Lung microvascular endothelial cell (primary cell): Measurements from ENCODE around the gene PTOV1. TPM values are rescaled to one million over a fixed set of nuclear protein-coding genes. Genes with fewer than 3 reads are reported as not detected.

Experiments
- DNase-seq, 2 donors: peaks; one replicate each; pipeline versions ENCODE4 v3.0.0 to v3.0.0-alpha.2; 2010; ENCODE audit warnings: low read depth in 2 of 2
- total RNA-seq: library from RNA; depleted of rRNA; stranded (reverse); fragments of >200 nt; gene quantifications from 2 replicates; pipeline ENCODE4 v1.2.1, GENCODE V29; 2014

PTOV1 gene
- total RNA-seq: 42.1 and 49.6 TPM in 2 replicates

DNA sequence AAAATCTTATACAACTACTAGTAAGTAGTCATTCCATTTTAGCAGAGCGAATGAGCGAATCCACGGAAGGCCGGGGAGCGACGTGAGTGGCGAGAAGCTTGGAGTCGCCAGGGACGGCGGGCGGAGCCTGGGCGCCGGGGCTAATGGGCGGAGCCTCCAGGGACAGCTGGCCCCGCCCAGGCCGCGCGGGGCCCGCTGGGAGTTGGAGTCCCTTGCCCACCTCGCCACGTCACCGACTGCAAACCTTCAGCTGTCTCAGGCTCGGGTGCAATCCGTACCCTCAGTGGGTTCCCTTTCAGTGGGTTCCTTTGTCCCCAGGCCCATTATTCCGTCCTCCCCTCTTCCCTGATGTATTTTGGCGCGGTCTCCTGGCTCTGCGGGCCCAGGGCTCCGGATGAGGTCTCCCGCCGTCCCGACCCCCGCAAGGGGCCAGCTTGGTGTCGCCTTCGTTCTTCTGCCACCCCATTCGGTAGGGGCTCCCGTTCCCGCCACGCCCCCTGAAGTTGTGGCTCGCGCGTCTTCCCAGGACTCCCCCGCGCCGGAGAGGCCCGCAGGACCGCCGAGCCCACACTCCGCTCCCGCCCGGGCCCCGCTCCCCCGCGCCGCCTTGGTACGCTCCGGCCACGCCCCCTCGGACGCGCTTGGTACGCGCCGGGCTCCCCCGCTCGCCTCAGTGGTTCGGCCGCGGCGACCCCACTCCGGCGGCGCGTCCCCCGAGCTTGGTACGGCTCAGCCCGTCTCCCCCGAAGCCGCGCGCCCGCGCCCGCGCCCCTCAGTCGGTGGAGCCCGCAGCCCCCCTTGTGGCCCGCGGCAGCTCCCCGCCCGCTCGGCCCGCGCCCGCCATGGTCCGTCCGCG, at the start of gene PTOV1:
PTOV1 (plus strand) TSS at position 673 of the 856 bp plus-strand sequence.
- DNase-seq: peak; percentile 92 to 95

GRCh38 chr19:49801401-49801888, 49.5 kb upstream of the PTOV1 start:
- no peak for DNase-seq

- DNase-seq: peak; percentile 56 to 78
Measured at GRCh38 chr19:49801966-49802661, 48.8 kb upstream of the PTOV1 start.

GRCh38 chr19:49802836-49803528, 48.0 kb upstream of the PTOV1 start:
- no peak for DNase-seq

GRCh38 chr19:49803529-49803856, 47.5 kb upstream of the PTOV1 start:
- DNase-seq: no peak

- no peak for DNase-seq
Measured at GRCh38 chr19:49805822-49806619, 44.9 kb upstream of the PTOV1 start.

DNA sequence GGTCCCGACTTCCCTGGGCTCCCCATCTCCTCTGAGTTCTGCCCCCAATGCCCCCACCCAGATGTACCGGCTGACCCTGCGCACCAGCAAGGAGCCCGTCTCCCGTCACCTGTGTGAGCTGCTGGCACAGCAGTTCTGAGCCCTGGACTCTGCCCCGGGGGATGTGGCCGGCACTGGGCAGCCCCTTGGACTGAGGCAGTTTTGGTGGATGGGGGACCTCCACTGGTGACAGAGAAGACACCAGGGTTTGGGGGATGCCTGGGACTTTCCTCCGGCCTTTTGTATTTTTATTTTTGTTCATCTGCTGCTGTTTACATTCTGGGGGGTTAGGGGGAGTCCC, 44.4 kb upstream of the PTOV1 start:
- DNase-seq: no peak

- DNase-seq: no peak
Measured at GRCh38 chr19:49807058-49807903, 43.7 kb upstream of the PTOV1 start.

DNA sequence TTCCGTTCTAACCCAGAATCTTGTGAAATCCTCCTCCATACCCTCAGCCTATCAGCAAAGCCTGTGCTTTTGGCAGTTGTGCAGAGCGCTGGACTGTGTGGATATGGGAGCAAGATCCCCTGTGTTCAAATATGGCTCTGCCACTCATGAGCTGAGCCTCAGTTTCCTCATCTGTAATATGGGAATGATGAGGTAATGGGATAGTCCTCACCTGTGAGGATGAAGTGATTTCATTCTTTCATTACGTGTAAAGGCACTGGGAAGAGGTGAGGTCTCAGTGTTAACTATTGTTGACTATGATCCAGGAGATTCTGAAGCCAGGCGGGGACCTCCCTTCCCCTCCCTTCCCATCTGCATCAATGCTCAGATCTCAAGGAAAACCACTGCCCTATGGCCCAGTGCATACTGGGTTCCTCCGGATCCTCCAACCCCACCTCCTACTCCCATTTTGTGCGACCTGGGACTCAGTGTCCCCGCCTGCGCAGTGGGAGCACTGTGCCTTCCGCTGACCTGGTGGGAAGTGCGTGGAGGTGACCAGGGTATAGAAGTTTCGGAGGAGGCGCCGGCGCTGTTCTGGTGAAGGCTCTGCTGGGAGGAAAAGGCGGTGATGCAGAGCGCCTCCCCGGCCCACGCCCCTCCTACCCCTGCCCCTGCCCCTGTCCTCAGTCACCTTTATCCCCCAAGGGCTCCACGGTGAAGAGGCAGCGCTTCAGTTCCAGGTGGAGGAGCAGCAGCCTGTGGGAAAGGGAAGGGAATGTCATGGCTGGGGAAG, 42.9 kb upstream of the PTOV1 start:
- no peak for DNase-seq

GRCh38 chr19:49808711-49809159, 42.2 kb upstream of the PTOV1 start:
- peak; percentile 83 to 93 for DNase-seq

DNA sequence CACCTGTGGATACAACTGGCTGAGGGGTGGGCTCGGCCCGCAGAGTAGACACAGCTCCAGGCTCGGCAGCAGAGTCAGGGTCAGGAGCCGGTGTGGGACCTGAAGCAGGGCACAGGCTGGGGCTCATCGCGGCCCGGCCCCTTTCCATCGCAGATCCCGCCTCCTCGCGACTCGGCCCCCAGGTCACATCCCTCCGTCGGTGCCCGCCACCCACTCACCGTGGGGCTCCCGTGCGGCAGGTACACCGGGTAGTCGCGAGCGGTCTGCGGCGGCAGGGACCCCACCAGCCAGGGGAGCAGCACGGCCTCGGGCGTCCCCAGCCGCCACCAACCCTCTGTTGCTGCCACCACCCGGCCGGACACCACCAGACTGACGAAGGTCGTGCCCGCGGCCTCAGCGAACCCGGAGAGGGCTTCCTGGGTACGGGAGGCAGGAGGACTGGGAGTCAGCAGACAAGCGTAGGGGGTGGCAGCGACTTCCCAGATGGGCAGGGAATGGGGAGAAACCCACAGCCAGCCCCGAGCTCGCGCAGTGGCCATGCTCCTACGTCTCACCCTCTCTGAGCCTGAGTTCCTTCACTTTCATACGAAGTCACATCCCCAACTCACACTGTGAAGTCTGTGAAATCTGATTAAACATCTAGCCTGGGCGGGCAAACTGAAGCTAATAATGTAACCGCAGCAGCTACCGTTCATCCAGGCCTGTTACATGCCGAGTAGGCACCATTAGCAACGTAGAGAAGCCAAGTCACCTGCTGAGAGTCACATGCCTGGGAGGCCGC, 41.6 kb upstream of the PTOV1 start:
- peak in 1 of 2 donors; percentile 50 for DNase-seq

GRCh38 chr19:49809941-49810389, 41.0 kb upstream of the PTOV1 start:
- DNase-seq: no peak

- DNase-seq: no peak
Measured at GRCh38 chr19:49811328-49811727, 39.6 kb upstream of the PTOV1 start.

DNA sequence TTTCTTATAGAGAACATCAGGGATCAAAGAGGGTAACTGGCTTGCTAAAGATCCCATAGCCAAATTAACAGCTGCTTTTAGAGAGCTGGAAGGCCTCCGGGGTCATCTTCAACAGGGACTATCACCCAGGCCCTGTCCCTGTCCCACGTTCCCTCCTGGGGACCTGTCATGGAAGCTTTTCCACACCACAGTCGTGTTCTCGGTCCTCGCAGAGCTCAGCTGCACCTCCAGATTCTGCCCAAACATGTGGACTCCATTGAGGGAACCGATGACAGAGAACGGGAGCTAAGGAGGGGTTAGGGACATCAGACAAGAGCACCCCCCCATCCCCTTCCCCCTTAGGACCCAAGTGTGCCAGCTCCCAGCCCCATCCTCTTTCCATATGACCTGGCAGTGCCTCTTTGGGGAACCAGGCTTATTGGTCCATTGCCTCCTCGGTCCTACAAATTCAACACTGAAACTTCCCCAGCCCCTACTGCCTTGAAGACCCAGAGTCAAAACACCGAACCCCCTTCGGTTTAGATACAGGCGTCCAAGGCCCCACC, 38.4 kb upstream of the PTOV1 start:
- DNase-seq: no peak

- peak; percentile 99 for DNase-seq
Measured at GRCh38 chr19:49812997-49813861, 37.7 kb upstream of the PTOV1 start, which contains the start of gene FUZ. FUZ (minus strand) TSS chr19:49813292; CDS start chr19:49813106, 186 bp downstream.

DNA sequence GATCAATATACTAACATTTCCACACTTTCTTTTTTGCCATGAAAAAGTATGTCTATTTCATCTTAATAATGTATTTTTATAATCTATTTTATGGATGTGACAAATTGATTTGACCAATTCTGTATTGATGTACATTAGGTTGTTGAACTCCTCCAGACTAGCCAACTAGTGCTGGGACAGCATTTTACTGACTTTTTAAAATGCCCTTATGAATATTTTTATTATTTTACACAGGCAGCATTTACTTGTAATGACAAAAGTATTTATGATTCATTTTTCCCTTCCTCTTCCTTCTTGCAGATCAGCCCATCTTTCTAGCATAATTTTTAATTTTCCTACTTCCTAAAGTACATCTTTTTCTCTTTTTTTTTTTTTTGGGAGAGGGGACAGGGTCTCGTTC, 36.9 kb upstream of the PTOV1 start:
- DNase-seq: peak in 1 of 2 donors; percentile 12

- DNase-seq: no peak
Measured at GRCh38 chr19:49816590-49816989, 34.4 kb upstream of the PTOV1 start.
